GM19455 (cell line): ENCODE data around the gene TSFM.
"Not testable (repeated sequence)": the region's sequence is repeated elsewhere in the genome, so short reads cannot be mapped to it uniquely, and the experiment has no call there.

Source experiments
- ATAC-seq: cut with Tn5 transposase; IDR thresholded peaks from one replicate; pipeline ENCODE4 v1.9.1; 2021; ENCODE audit not compliant: unreplicated experiment

TSFM gene

GRCh38 chr12:57813971-57814772, 31.6 kb downstream of the TSFM start:
- ATAC-seq, result no peak

- no peak for ATAC-seq
Measured at GRCh38 chr12:57815177-57816000, 32.8 kb downstream of the TSFM start.

DNA sequence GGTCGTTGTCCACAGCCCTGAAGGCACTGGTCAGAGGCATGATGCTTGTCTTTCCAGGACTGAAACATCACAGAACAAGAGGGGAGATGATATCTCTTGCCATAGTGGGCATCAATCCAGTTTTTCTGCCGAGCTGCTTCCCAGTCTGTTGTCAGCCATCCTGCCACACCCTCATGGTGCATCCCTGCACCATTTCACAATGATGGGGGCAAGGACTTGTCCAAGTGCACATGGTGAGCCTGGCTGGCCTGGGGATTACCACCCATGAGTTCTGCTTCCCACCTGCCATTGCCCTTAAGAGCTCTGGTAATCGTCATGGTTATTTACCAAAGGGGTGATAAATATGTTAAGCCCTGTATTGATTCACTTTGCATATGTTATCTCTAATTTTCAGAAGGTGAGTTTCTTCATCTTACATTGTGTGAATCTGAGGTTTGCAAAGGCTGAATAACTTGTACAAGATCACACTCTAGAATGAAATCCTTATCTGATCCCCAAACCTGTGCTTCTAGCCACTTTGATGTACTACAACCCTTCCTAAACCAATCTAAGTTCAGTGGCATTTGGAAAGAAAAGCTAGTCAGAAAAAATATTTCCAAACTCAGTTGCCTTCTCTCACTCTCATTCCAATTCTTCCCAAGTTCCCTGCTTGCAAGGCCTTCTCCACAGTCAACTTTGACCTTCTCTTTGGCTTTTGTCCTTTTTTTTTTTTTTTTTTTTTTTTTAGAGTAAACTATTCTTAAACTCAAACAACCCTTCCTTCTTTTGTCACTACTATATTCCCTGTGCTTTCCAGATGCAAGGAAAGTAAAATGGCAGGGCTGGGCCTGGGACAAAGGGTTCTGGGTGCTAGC, 33.6 kb downstream of the TSFM start:
- no peak for ATAC-seq

DNA sequence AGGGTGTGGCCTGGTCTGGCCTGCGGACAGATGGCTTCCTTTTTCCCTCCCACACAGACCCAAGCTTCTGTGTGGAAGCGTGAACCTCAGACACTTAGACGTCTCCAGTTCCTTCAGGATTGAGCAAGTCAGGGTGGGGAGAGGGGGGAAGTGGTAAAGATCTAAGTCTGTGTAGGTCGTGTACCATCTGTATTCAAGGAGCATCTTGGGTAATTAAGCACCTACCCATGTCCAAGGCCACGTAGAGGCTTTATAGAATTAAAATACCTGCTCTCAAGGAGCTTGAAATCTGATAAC, 34.2 kb downstream of the TSFM start:
- no peak for ATAC-seq

DNA sequence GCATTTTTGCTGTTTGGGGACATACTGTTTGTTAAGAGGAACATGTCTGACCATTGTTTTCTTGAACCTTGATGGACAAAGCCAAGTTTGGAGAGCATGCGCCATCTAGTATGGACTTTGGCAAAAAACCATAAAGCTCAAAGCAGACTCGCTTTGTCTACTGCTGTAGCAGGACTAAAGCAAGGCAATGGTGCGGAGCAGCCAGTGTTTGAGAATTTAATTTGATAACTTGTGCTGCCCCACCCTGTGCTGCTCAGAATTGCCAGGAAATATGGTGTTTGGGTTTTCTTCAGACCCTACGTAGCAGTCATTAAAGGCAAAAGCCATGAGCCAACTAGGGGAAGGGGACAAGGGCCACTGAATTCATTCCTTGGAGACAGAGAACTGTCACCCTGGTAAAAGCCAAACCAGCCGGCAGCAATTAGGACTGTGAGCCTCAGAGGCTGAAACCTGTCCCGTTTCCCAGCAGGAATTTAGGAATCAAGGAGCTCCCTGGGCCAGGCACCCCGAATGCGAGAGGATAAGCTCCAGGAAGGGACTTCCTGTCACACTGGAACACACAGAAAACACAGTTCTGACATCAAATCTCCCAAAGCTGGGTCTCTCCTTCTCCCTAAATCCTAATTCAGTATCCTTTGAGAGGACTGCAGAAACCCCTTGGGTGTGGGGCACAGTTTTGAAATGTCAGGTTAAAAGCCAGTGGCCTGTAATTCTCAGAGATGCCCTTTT, 34.8 kb downstream of the TSFM start:
- ATAC-seq, result no peak

- ATAC-seq, result not testable (repeated sequence)
Measured at GRCh38 chr12:57817990-57818331, 35.4 kb downstream of the TSFM start.

GRCh38 chr12:57820119-57820518, 37.5 kb downstream of the TSFM start:
- not testable (repeated sequence) for ATAC-seq

DNA sequence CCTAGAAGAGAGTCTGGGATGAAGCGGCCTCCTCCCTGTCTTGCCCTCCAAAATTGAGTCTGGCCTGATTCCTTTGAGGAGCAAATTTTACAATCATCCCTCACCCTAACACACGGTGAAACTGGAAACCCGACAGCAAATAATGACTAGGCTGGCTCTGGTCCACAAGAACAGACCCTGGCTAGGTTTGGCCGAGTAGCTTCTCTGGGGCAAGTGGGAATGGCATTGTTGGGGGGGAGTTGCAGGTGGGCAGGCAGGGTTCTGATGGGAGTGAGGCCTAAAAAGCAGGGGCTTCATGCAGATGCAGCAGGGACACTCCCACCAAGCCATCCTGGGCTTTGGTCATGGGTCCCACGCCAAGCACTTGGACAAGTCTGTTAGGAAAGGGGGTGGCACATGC, 38.4 kb downstream of the TSFM start:
- not testable (repeated sequence) for ATAC-seq

DNA sequence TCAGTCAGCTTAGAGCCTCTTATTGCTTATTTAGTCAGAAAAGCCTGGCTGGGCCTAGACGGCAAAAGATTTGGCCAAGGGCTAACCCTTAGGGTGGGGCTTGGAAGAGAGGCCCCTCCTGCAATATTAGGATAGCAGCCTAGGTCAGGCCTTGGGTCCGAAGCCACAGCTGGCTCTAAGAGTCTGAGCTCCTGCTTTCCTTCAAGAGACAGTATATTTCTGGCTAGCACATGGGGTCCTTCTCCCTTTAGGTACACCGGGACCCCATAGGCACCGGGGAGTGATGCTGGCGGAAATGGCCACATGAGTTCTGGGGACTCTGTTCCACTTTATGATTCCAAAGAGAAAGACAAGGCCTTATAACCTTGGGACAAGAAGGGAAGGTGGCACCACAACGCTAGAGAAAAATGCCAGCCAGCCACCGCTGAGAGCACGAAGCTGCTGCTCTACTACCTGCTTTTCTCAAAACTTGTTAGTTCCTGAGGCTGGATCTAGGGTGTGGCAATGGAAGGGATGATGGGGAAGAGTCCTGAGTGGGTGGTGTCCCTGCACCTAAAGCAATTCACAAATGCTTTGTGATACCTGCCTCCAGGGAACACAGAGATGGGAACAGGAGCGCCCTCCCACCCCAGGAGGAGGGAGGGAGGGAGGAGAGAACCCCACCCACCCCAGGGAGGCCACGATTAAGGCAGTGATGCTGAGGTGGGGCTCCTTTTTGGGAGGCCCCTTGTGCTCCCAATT, 39.1 kb downstream of the TSFM start:
- no peak for ATAC-seq

DNA sequence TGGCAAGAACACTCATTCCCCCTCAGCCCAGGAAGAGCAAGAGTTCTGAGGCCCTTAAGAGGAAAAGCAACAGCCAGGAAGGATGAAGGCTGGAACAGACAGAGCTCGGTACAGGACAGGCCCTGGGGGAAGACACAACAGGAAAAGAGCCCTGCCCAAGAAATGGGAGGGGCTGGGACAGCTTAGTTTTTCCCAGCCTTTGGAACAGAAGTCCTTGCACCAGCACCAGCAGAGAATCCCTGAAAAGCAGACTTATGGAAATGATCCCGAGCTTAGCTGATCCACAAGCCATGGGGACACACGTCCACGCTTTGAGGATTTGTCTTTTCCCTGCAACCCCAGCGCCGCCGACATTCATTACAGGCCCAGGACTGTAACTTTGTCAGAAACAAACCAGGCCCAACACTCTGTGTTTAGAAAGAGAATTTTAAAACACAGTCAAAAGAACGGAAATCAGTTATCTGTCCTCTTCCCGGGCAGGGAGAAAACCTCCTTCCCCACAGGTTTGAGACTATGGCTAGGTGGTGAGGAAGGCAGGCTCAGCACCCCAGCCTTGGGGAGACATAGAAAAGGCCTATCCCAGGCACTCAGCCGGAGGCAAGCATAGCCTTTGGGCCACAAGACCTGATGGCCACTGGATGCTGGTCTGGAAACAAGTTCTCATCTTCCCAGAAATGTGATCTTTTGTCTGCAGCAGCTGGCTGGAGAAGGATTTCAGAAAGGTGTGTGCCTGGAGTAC, 40.0 kb downstream of the TSFM start:
- no peak for ATAC-seq

GRCh38 chr12:57823131-57823907, 40.7 kb downstream of the TSFM start:
- ATAC-seq, result no peak

GRCh38 chr12:57823908-57824640, 41.5 kb downstream of the TSFM start:
- ATAC-seq, result no peak

DNA sequence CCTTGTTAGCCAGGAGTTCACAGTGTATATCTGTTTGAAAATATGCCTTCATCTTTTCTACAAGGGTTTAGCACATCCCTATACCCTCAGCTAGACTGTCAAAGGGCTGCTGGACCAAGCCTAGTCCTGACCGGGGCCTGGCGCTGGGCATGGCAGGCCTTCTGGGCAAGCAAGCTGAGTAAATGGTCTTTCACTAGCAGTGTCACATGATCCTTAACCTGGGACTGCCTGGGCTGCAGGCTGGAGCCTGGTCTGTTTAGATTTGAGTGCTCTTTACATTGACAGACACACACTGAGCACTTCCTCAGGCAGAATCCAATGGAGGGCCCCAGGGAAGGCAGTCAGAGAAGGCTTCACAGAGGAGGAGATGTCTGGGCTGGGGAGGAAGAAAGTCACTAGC, 42.9 kb downstream of the TSFM start:
- no peak for ATAC-seq

DNA sequence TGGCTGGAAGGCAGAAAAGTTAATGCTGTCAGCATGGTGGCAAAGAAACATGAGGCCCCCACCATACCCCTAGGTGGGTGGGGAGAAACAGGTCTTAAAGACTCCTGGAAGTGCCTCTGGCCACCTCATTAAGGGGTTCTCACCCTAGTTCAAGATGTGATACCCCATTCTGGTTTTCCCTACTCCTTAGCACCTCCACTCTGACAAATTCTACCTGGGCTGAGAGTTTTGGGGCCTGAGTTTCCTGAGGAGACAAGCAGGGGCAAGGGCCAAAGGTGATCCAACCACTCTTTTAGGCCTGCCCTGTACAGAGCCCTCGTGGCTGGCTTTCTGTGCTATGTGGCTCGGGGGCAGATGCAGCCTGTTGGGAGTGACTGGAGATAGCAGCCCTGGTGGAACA, 43.8 kb downstream of the TSFM start:
- no peak for ATAC-seq

DNA sequence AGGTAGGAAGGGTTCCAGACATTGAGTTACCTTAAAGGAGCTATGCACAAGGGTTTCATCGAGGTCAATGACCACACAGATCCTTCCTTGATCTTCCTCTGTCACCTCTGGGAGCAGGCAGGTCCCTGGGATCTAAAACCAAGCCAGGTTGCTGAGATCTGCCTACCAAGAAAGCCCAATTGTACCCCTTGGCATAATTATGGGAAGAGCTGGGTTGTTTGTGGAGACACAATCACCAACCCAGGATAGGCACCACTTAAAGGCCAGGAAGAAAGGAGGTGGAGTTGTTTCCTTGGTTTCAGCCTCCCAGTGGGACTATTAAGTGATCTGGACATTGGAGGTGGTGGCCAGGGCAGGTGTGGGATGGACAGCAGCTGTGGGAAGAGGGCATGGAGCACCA, 44.4 kb downstream of the TSFM start:
- no peak for ATAC-seq

DNA sequence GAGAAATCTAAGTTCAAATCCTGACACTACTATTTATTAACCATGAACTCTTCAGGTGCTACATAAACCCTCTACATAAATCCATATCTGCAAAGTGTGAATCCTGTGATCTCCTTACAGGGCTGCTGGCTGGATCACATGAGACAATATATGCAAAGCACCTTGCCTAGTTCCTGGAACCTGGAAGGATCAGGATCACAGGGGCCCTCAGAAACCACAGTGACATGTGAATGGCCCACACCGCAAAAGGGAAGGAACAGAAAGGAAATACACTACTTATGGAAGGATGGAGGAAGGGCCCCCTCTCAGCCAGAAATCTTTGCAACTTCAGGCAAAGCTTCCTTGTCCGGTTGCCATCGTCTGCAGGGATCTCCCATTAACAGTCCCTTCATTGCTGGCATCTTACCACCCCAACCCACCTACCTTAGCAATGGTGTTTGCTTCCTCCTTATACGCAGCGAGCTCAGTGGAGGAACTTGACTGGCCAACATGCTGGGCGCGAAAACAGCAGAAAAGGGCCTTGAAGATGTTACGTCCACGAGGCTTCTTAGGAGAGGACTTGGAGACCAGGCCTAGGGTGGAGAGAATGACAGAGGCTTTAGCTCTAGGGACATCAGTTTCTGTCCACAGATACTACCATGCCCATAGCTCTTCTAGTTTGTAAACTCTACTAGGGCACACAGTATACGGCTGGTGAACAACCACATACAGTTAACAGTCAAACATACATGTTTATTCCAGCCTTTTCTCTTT, 46.6 kb downstream of the TSFM start:
- ATAC-seq, result no peak

DNA sequence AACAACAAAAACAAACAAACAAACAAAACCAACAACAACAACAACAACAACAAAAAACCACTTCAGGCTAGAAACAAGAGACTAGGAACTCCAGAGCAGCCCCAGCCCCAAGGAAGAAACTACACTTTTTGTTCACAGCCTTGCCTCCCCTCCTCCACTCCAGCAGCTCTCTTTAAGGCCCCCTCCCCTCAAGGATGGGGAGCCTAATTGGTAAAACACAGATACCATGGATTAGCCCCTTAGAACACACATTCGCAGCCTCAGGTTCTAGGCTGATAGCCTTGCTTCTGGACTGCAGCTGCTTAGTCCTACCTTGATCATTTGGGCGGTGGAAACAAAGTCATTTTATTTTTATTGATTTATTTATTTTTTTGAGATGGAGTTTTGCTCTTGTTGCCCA, 47.8 kb downstream of the TSFM start:
- no peak for ATAC-seq

- ATAC-seq, result no peak
Measured at GRCh38 chr12:57832966-57833365, 50.4 kb downstream of the TSFM start.
